ENCODE data around the gene PPM1D.
"Not testable (repeated sequence)": the region's sequence is repeated elsewhere in the genome, so short reads cannot be mapped to it uniquely, and the experiment has no call there.

PPM1D gene

GRCh38 chr17:60622961-60623360 lies 23.0 kb downstream of the PPM1D start:
- no peak for DNase-seq (ENCODE audit: low read depth)

DNA sequence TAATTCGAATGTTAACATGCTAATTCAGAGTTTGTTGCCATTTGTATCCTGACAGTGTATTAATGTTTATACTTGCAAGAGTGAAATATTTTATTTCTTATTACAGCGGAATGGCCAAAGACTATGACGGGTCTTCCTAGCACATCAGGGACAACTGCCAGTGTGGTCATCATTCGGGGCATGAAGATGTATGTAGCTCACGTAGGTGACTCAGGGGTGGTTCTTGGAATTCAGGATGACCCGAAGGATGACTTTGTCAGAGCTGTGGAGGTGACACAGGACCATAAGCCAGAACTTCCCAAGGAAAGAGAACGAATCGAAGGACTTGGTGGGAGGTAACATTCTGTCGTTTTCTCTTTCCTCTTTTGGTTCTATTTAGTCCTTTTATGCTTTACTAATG lies 23.4 kb downstream of the PPM1D start:
- DNase-seq (ENCODE audit: low read depth): no peak

DNA sequence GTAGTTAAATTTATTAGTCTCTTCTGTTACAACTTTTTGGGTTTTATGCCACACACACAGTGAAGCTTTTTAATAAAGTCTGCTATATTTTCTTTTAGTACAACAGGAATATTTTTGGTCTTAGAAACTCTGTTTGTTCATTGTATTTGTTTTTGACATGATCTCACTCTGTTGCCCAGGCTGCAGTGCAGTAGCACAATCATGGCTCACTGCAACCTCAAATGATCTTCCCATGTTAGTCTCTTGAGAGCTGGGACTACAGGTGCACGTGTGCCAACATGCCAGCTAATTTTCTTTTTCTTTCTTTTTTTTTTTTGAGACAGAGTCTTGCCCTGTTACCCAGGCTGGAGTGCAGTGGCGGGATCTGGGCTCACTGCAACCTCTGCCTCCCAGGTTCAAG lies 27.1 kb downstream of the PPM1D start:
- no peak for DNase-seq (ENCODE audit: low read depth)

DNA sequence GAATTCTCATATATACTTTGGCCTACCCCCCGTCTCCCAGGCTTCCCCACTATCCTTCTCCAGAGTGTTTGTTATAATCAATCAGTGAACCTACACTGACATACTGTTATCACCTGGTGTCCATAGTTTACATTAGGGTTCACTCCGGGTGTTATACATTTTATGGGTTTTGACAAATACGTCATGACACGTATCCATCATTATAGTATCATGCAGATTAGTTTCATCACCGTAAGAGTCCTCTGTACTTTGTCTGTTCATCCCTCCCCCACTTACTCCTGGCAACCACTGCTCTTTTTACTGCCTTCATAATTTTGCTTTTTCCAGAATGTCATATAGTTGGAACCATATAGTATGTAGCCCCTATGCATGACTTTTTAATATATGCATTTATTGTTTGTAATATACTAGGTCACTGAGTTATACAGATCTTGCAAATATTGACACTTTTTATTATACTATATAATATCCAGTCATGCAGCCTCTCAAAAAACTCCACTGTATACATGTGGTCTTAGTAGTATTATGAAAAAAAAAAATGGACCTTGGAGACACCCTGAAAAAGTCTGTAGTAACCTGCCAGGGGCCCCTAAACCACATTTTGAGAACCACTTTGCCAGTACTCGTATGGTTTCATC lies 28.4 kb downstream of the PPM1D start:
- no peak for DNase-seq (ENCODE audit: low read depth)

- DNase-seq (ENCODE audit: low read depth): no peak
These were observed 29.1 kb downstream of the PPM1D start for GRCh38 chr17:60629120-60629519.

DNA sequence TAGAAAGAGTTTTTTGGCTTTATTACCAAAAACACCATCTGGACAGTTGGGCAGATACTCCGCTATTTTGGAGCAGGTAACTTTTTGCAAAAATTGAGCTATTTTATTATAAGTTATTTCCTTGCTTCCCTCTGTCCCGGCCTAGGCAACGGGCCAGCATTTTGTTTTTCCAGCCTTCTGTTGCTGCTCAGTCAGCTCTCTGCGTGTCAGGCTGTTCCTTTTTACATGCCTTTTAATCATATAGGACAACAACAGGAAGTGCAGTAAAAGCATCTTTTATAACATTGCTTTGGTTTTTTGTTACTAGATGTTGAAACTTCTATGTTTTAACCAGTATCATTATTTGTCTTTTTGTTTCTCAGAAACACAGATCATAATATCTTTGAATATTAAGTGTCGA lies 30.4 kb downstream of the PPM1D start:
- no peak for DNase-seq (ENCODE audit: low read depth)

DNA sequence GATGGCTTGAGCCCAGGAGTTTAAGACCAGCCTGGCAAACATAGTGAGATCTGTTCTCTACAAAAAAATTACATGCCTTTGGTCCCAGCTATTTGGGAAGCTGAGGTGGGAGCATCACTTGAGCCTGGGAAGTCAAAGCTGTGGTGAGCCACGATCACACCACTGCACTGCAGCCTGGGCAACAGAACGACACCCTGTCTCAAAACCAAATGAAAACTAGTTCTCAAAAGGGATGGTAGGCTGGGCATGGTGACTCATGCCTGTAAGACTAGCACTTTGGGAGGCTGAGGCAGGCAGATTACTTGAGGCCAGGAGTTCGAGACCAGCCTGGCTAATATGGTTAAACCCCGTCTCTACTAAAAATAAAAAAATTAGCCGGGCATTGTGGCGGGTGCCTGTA lies 31.1 kb downstream of the PPM1D start:
- DNase-seq (ENCODE audit: low read depth): no peak

DNA sequence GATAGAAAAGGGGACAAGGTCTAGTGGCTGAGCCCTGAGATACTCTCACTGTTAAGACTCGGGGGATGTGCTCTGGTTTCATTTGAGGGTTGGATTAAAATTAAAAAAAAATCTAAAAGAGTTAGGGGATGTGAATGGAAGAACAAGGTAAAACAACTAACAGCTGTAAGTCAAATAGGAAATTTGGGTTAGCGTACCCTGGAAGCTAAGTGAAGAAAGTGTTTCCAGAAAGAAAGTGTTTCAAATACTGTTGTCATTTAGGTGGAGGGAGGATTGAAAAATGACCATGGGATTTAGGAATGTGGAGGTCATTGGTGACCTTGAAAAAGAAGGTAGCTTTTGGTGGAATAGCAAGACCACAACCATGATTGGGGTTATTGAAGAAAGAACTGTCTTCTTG lies 37.7 kb downstream of the PPM1D start:
- no peak for DNase-seq (ENCODE audit: low read depth)

- no peak for DNase-seq (ENCODE audit: low read depth)
These were observed 39.0 kb downstream of the PPM1D start for GRCh38 chr17:60639019-60639330.

GRCh38 chr17:60640503-60640902 lies 40.5 kb downstream of the PPM1D start:
- no peak for DNase-seq (ENCODE audit: low read depth)

DNA sequence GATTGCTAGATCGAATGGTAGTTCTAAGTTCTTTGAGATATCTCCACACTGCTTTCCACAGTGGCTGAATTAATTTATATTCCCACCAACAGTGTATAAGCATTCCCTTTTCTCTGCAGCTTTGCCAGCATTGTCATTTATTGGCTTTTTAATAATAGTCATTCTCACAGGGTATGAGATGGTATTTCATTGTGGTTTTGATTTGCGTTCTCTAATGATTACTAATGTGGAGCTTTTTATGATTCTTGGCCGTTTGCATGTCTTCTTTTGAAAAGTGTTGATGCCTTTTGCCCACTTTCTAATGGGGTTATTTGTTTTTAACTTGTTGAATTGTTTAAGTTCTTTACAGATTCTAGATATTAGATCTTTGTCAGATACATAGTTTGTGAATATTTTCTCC lies 41.1 kb downstream of the PPM1D start:
- DNase-seq (ENCODE audit: low read depth): no peak

DNA sequence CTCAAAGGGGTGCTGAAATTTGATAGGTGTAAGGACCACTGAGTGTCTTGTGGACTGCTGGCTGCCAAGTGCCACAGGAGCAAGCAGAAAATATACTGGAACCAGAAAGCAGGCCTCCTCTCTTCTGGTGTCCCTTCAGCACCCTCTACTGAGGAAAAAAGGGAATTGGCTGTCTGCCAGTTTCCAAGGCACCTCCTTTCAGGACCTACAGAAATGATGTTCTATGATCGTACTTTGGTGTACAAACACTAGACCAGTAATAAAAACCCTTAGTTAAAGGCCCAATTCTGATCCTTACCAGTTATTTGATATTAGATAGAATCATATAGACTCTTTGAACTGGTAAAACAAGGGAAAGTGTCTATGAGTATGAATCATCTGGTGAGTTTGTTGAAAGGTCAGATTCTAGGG lies 41.8 kb downstream of the PPM1D start:
- no peak for DNase-seq (ENCODE audit: low read depth)

DNA sequence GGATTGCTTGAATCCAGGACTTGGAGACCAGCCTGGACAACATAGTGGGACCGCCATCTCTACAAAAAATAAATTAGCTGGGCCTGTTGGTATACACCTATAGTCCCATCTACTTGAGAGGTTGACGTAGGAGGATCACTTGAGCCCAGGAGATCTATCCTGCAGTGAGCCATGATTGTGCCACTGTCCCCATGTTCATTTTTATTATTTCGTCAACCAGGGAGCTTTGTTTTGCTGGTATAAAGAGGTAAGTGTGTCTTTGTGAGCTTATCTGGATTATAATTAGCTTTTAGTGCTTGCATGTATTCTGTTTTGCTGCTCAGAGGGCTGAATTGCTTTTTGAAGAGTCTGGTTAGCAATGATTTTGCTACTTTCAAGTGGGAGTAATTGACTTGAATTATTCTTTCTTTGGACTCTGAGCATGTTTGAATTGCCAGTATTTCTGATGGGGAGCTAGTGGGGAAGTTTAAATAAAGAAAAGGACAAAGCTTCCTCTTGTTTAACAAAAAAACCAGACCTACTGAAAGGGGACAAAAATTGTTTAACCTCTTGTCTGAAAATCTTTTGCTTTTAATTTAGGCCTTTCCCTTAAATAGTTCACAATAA lies 46.0 kb downstream of the PPM1D start:
- no peak for DNase-seq (ENCODE audit: low read depth)

DNA sequence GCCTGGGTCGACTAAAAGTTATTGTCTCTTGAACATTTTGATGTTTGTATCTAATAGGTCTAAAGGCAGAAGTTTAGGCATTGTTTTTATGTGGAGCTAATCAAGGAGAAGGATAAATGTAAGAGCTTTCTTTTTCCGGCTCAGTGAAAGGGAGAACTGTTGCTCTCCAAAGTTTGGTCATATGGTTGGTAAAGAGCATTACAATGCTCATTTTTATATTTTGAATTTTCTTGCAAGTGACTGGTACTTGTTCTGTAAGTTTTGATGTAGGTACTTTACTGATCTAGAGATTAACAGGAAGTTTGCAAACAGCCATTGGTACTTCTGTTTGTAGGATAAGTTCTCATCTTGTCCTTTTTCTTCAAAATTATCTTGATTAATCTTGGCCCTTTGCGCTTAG lies 46.7 kb downstream of the PPM1D start:
- DNase-seq (ENCODE audit: low read depth): no peak

GRCh38 chr17:60647705-60648104 lies 47.7 kb downstream of the PPM1D start:
- DNase-seq (ENCODE audit: low read depth): no peak

- no peak for DNase-seq (ENCODE audit: low read depth)
These were observed 52.7 kb downstream of the PPM1D start for GRCh38 chr17:60652454-60653247.

DNA sequence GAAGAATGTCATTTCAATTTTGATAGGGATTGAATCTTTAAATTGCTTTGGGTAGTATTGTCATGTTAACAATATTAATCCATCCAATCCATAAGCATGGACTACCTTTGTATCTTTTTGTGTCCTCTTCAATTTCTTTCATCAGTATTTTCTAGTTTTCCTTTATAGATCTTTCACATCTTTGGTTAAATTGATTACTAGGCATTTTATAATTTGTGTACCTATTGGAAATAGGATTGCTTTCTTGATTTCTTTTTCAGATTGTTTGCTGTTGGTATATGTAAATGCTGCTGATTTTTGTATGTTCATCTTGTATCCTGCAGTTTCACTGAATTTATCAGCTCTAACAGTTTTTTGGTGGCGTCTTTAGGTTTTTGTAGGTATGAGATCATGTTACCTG lies 53.6 kb downstream of the PPM1D start:
- DNase-seq (ENCODE audit: low read depth): no peak

GRCh38 chr17:60656499-60656898 lies 56.5 kb downstream of the PPM1D start:
- DNase-seq (ENCODE audit: low read depth): no peak

GRCh38 chr17:60659156-60659555 lies 59.2 kb downstream of the PPM1D start:
- no peak for DNase-seq (ENCODE audit: low read depth)

GRCh38 chr17:60661489-60661888 lies 61.5 kb downstream of the PPM1D start:
- DNase-seq (ENCODE audit: low read depth): no peak

- DNase-seq (ENCODE audit: low read depth): no peak
These were observed 64.0 kb downstream of the PPM1D start for GRCh38 chr17:60664022-60664421.

GRCh38 chr17:60665602-60666001 lies 65.6 kb downstream of the PPM1D start:
- no peak for DNase-seq (ENCODE audit: low read depth)

- not testable (repeated sequence) for DNase-seq (ENCODE audit: low read depth)
These were observed 68.7 kb downstream of the PPM1D start for GRCh38 chr17:60668741-60669140.

- DNase-seq (ENCODE audit: low read depth): no peak
These were observed 71.5 kb downstream of the PPM1D start for GRCh38 chr17:60671482-60671881.

Measured in activated gamma-delta T cell treated with anti-CD3 and anti-CD28 coated beads, Interleukin-2, amount 50 U/mL, for 16 hours (primary cell).